Fibroblast of peridontal ligament (primary cell): ENCODE data around the gene TMEM87A.
A peak's percentile ranks its signal among the peaks of the same experiment; 100 is the strongest.
"Not testable (repeated sequence)": the region's sequence is repeated elsewhere in the genome, so short reads cannot be mapped to it uniquely, and the experiment has no call there.

Source experiments
- DNase-seq: peaks from one replicate; pipeline ENCODE4 v3.0.0-alpha.2; 2010; ENCODE audit errors: extremely low read depth

Gene TMEM87A

DNA sequence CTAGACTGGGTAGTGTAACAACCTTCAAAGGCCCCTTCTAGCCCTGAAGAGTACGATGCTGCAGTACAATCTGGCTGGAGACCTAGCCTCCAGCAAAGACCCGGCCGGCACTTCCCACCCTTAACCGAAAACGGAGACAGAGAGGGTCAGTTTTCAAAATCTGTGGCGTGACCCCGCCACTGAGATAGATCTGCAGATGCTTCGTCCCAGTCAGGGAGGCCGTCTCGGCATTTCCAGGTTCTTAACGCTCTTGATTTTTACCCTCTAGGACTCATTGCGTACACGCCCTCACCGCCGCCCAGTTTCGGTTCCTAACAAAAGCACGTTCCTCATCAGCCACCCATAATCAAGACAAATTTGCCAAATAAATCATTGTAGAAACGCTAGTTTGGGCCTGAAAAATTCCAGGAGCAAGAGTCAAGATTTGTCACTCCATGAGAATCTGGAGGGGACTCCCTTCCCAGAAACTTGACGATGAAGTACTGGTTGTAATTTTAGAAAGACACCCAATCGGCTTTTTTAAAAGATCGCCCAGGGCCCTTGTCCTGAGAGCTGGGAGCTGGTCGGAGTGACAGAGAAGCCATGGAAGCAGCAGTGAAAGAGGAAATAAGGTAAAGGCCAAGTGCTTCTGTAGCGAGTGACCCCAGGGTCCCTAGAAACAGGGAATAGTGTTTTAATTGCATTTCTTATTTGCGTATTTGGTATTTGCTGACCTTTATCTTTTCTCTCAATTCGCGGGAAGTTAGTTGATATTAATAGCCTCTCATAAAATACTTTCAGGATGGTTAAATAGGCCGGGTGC lies 868 bp upstream of the TMEM87A start:
- peak; percentile 71 for DNase-seq

DNA sequence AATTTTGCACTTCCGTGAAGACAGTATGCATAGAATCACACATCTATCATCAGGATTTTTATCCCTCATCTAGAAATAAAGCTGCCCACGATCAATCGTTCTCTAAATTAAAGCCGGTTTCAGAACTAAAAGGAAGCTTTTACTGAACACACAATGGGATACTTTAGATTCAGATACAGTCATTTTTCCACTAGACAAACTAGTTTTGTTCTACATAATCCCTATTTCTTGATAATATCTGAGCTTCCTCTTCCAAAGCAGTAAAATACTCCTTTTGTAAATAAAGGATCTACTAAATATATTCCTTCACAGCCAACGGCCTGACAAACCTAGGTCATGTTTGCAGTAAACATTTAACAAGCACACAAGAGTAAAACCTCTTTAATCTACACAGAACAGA lies 2.2 kb downstream of the TMEM87A start:
- no peak for DNase-seq

DNA sequence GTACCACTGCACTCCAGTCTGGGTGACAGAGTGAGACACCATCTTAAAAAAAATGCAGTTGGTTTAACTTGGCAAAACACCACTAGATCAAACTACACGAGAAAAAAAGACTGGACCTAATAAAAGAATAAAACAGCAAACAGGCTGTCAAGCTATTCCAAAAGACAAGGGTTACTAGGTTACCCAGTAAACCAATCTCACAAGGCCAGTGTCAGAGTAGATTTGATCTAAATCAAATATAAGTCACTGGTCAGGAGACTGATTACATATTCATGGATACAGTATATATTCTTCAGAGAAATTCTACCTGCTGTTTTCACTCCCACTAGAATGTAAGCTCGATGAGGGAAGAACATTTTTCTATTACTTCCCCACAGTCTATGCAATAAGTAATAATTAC lies 2.7 kb downstream of the TMEM87A start:
- DNase-seq: peak; percentile 6

DNA sequence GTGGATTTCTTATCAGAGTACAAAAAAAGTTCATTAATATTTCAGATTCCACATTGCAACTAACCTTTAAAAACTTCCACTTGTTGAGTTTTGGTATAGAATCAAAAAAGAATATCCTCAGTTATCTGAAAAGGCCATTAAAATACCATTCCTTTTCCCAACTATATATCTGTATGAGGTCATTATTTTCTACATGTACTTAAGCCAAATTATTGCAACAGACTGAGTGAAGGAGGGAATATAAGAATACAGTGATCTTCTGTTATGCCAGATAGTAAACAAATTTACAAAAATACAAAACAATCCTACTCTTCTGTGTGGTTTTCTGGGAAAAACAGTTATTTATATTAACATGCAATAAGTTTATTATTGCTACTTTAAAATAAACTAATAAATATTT lies 5.9 kb downstream of the TMEM87A start:
- DNase-seq: peak; percentile 12

DNA sequence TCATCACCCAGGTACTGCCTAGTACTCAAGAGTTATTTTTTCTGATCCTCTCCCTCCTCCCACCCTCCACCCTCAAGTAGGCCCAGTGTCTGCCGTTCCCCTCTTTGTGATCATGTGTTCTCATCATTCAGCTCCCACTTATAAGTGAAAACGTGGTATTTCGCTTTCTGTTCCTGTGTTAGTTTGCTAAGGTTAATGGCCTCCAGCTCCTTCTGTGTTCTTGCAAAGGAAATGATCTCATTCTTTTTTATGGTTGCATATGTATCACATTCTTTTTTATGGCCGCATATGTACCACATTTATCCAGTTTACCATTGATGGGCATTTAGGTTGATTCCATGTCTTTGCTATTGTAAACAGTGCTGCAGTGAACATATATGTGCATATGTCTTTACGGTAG lies 8.4 kb downstream of the TMEM87A start:
- no peak for DNase-seq

DNA sequence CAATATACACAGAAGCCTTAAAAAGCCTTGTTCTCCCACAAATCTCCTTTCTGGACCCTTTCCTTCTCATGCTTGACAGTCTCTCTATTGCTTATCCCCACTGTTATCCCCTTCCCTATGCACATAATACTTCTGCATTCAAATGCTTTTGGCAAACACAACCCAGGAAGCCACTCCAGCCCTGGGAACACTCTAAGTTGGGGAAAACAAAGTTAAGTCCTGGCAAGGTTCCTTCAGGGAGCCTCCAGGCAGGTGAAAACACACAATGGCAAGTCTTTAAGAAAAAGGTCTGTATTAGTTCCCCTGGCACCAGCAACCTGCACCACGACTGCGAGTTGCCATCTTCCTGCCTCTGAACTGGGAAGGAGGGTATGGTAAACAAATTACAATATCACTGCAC lies 19.9 kb downstream of the TMEM87A start:
- DNase-seq: no peak

DNA sequence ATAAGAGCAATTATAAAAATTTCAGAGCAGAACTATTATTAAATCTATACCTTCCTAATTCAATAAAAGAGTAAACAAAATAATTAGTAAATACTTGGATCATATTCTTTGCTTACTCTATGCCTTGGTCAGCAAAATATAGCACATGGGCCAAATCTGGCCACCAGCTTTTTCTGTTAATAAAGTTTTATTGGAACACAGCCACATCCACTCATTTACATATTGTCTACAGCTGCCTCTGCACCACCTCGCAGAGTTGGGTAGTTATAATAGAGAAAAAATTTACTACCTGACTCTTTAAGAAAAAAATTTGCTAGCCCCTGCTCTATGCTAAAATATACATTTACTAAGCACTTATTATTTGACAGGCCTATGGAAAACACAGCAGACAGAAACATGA lies 32.4 kb downstream of the TMEM87A start:
- DNase-seq: no peak

DNA sequence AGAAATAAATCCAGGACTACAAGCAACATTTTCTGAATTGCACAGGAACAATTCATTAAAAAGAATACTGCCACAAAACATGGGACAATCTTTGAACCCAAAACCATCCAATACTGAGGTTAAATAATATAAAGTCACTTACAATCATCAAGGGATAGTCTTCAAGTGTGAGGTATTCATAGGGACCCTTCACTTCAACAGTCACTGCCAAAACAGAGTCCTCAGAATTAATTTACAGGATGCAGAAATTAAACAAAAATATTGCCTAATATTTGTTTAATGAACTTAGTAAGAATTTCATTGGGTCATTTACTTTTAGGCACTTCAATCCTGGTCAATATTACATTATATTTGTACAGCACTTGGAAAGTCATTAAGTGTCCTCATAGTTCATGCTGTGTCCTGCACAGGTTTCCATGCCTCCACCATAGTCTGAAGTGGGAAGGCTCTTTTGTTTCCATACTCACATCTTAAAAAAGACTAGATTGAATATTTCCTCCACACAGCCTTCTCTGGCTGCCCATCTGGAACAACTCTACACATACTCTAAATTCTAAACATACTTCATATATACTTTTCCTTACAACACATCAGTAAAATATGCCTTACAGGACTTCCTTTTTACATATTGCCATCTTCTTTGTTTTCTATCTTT lies 33.6 kb downstream of the TMEM87A start:
- peak; percentile 11 for DNase-seq

DNA sequence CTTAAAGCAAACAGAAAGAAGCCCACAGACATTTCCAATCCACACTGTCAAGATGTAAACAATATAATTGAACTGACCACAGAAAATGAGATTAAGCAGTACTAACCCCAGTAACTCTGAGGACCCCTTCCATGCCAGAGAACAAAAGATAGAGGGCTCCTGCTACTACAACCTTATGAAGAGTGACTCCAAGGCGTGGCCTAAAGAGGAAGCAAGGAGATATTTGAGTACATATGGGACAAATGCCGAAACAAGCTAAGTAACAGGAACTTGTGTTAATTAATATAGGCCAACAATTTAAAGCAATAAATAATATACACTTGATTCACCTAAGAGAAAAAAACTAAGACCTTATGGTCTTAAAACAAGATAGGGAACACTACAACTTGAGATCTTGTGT lies 40.1 kb downstream of the TMEM87A start:
- no peak for DNase-seq

DNA sequence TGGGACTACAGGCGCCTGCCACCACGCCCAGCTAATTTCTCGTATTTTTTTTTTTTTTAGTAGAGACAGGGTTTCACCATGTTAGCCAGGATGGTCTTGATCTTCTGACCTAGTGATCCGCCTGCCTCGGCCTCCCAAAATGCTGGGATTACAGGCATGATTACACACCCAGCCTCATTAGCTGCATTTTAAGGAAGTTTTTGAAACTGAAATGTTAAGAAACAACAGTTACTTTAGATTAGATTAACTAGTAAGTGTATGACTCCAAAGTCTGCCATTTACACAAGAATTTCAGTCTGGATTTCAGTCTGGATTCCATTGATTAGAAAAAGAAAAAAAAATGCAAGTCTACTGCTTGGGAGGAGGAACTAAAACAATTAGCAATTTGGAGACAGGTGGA lies 40.6 kb downstream of the TMEM87A start:
- no peak for DNase-seq

DNA sequence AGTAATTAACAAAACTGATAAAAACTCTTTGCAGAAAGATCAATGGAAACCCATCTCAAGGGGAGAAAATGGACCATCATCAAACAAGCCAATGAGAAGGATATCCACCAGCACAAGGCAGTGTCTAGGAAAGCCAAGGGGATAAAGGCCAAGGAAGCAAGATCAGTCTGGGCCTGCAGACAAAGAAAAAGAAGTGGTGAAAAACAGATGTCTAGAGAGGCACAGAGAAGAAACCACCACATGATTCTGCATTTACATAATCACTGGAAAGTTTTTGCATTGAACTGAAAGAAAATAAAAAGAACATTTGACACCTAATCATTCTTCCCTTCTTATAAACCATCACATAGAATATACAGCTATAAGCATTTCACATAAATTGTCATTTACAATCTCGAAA lies 42.1 kb downstream of the TMEM87A start:
- no peak for DNase-seq

DNA sequence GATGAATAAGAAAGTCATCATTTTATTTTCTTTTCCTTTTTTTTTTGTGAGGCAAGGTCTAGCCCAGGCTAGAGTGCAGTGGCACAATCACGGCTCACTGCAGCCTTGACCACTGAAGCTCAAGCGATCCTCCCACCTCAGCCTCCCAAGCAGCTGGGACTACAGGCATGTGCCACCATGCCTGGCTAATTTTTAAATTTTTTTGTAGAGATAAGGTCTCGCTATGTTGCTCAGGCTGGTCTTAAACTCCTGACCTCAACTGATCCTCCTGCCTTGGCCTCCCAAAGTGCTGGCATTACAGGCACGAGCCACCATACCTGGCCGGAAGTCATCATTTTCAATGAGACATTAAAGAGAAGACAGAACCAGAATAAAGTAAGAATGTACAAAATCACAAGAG lies 44.3 kb downstream of the TMEM87A start:
- not testable (repeated sequence) for DNase-seq

DNA sequence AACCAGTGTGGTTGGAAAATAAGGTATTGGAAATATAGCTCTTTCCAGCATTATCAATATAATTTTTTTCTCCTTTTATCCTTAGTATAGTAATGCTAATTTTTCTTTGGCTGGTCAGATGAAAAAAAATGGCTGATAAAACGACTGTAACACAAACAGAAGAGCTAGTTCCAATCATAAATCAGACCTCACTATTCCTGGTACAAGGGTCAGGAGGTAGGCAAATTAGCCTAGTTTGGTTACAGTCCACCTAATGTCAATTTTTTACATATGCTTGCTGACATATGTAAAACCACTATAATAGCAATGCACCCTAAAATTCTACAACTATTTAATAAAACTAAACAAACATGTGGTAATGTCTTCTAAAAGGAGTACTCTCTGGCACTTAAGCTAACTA lies 45.2 kb downstream of the TMEM87A start:
- no peak for DNase-seq

DNA sequence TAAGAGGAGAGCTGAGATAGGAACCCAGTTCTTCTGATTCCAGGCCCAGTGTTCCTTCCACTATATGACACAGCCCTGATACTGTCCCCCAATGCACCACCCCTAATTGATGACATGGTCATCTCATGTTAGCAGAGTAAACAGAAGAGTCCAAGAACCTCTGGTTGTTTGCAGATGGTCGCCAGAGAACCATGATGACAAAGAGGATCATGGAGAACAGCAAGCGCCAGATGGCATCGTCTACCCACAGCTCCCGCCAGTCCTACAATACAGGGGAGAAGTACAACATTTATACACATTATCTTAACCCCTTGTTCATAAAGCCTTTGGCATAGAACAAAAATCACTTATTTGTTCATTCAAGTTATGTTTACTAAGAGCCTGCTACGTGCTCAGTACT lies 46.6 kb downstream of the TMEM87A start:
- DNase-seq: no peak

DNA sequence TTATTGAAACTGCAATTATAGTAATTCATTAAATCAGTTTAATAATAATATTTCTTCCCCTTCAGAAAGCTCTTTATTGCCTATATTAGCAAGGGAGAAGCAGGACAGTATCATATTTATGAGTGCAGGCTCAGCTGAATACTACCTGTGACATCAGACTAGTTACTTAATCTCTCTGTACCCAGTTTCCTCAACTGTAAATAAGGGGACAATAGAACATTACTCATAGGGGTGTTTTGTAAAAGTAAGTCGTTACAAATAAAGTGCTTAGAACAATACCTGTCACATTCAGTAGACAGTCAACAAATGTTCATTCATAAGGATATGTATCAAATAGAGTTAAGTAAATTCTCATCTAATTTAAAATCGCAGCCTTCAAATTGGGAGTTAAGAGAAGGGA lies 53.0 kb downstream of the TMEM87A start:
- no peak for DNase-seq

DNA sequence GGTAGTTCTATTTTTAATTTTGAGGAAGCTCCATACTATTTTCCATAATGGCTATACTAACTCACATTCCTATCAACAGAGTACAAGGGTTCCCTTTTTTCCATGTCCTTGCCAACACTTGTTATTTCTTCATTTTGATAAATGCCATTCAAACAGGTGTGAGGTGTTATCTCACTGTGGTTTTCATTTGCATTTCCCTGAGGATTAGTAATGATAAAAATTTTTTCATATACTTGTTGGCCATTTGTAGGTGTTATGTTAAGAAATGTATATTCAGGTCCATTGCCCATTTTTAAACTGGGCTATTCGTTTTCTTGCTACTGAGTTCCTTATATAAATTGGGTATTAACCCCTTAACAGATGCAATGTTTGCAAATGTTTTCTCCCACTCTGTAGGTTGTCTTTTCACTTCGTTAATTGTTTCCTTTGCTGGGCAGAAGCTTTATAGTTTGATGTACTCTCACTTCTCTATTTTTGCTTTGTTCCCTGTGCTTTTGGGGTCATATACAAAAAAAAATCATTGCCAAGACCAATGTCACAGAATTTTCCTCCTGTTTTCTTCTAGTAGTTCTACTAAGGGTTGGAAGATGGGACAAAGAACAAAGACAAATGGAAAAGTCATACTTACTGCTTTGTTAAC lies 54.2 kb downstream of the TMEM87A start:
- DNase-seq: no peak

DNA sequence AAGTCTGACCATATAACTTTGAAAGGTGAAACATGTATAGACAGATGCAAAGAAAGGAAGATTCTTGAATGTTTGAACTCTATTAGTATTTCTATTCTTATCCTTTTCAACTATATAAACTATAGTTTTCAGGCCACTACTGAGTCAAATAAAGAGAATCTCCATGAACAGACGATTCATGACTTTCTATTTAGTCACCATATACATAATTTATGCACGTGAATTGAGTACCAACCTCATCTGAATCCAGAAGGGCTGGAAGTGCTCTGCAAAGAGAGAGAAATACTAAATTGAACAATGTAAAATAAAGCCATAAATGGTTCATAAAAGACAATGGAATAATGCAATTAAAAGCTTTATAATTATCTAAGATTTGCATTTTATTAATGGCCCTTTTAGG lies 55.7 kb downstream of the TMEM87A start:
- no peak for DNase-seq

DNA sequence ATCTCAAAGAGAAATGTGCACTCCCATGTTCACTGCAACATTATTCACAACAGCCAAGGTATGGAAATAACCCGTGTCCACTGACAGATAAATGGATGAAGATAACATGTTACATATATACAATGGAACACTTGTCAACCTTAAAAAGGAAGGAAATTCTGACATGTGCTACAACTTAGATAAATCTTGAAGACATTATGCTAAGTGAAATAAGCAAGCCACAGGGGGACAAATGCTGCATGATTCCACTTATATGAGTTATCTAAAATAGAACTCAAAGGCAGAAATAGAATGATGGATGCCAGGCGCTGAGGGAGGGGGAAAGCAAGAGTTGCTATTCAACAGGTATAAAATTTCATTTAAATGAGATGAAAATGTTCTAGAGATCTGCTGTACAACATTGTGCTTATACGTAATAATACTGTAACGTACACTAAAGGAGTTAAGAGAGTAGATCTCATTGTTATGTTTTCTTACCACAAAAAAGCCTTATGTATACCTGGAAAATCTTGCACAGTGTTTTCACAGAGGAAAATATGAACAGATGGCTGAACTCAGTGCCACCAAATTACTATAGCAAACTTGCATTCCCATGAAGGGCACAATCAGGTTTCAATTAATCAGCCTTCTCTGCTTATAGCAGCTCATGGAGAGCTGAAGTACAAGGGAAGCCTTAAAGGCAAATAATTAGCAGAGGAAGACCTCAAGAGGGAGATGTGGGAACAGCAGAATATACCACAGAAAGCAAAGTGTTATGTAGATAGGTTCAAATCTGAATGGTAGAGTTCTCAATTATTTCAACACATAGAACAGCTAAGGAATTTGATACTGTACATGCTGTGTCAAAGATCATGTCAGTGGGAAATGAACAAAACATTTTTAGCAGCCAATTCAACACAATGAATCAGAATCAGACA lies 57.1 kb downstream of the TMEM87A start:
- DNase-seq: peak; percentile 5

DNA sequence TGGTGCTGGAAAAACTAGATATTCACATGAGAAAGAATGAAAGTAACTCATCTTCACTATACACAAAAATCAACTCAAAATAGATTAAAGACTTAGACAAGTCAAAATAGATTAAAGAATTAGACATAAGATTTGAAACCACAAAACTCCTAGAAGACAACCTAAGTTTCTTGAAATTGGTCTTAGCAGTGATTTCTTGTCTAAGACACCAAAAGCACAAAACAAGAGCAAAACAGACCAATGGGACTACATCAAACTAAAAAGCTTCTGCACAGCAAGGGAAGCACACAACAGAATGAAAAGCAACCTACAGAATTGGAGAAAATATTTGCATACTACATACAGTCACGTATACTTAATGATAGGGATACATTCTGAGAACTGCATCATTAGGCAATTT lies 58.6 kb downstream of the TMEM87A start:
- no peak for DNase-seq

DNA sequence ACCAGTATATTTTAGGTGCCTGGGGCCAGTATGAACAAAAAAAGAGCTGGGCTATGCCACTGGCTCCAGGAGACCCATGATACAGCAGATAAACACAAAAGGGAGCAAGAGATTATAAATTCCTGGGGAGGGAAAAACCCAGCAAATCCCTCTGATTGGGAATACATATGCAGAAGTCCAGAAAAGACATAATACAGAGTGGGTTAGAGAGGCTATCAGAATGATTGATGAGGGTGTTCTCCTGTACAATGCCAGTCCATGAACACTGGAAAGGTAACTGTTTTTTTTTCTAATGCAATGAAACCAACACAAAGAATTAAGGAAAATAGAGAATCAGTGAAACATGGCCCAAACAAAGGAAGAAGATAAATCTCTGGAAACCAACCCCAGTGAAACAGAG lies 59.7 kb downstream of the TMEM87A start:
- no peak for DNase-seq

DNA sequence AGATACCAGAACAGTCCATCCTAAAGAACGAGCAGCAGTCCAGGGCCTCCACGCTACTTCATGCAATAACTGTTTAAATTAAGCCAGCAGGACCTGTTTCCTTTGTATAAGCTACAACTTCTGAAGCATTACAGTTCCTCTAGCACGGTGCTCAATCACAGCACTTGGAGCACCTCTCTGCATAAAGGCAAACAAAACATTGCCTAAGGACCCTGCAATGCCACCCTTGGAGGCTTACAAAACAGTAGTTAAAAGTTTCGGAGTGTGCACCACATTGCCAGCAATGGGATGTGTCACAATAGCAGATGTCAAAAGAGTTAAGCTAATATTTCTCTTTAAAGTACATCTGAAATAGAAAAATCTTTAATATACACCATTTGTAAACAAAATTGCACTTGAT lies 62.5 kb downstream of the TMEM87A start:
- DNase-seq: no peak
